IPS DF 6.9 (cell line): Measurements from ENCODE around the gene RPS17.
A peak's percentile ranks its signal among the peaks of the same experiment; 100 is the strongest.

Experiments
- DNase-seq: peaks from one replicate; pipeline ENCODE4 v3.0.0-alpha.2; 2013; ENCODE audit warnings: low read depth, low spot score
- H3K27ac ChIP-seq: one replicate; pipeline ENCODE4 v1.5.1; 2013; ENCODE audit warnings: low read length, control low read depth
- H3K27me3 ChIP-seq: 2 replicates; pipeline ENCODE4 v1.6.1; 2013; ENCODE audit warnings: mild to moderate bottlenecking, low read length; ENCODE audit not compliant: control insufficient read depth, insufficient read depth
- H3K36me3 ChIP-seq: 2 replicates; pipeline ENCODE4 v1.6.1; 2013; ENCODE audit warnings: low read length; ENCODE audit not compliant: control insufficient read depth, insufficient read depth
- H3K4me1 ChIP-seq: 2 replicates; pipeline ENCODE4 v1.6.1; 2013; ENCODE audit warnings: low read length; ENCODE audit not compliant: control insufficient read depth, insufficient read depth
- H3K4me3 ChIP-seq: 2 replicates; pipeline ENCODE4 v1.5.1; 2013; ENCODE audit warnings: mild to moderate bottlenecking, low read length
- H3K9me3 ChIP-seq: 2 replicates; pipeline ENCODE4 v1.6.1; 2013; ENCODE audit warnings: low read length, inconsistent platforms; ENCODE audit not compliant: control insufficient read depth, insufficient read depth
- WGBS: extraction: QIAGEN DNeasy Blood & Tissue Kit; methylation state at CpG from one replicate; pipeline ENCODE4 v1.1.7; 2013; ENCODE audit warnings: mixed read lengths, missing lambda C conversion rate; ENCODE audit not compliant: insufficient read length, insufficient coverage; 5-methylcytosine and 5-hydroxymethylcytosine counted together

Gene RPS17

GRCh38 chr15:82548700-82549099, 8.4 kb upstream of the RPS17 start:
- Histone ChIP-seq H3K36me3 (no peaks in the 10 kb centered on the region), H3K27me3 (no peaks in the 10 kb centered on the region), H3K4me3 (no peak overlapping the region), H3K27ac (no peak overlapping the region), H3K4me1 (peaks cover 2% of the 10 kb centered on the region; the same call in 1 of the 2 replicates), H3K9me3 (no peaks in the 10 kb centered on the region)
- DNase-seq: no peak
- WGBS: no CpG with 5 or more reads among the region's 2 CpGs

GRCh38 chr15:82545478-82545877, 5.2 kb upstream of the RPS17 start:
- WGBS: no CpG with 5 or more reads among the region's 6 CpGs
- no peaks in the 10 kb centered on the region for H3K9me3 ChIP-seq
- H3K4me3 ChIP-seq: no peak overlapping the region
- no peaks in the 10 kb centered on the region for H3K36me3 ChIP-seq
- DNase-seq: no peak
- no peak overlapping the region for H3K27ac ChIP-seq
- H3K4me1 ChIP-seq: peaks cover 7% of the 10 kb centered on the region
- no peaks in the 10 kb centered on the region for H3K27me3 ChIP-seq

DNA sequence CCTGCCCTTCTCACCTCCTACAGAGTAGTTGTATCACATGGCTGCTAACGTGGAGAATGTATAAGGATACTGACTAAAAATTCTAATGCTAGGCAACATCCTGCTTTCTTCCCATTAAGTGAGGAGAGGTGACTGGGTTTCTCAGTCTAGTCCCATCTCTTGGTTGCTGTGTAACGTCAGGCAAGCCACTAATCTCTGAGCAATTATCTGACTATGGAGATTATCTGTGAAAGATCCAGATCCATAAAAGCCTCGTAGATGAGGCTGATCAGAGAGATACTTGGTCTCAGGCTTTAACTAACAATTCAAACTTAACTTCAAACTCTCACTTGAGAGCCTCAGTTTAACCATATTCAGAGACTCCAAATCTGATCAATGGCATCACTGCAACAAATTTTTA, 4.7 kb upstream of the RPS17 start:
- H3K27ac ChIP-seq: no peak overlapping the region
- H3K4me1 ChIP-seq: peaks cover 7% of the 10 kb centered on the region
- H3K9me3 ChIP-seq: no peaks in the 10 kb centered on the region
- DNase-seq: no peak
- no CpG with 5 or more reads among the region's 3 CpGs for WGBS
- no peak overlapping the region for H3K4me3 ChIP-seq
- no peaks in the 10 kb centered on the region for H3K27me3 ChIP-seq
- H3K36me3 ChIP-seq: no peaks in the 10 kb centered on the region

GRCh38 chr15:82544431-82544830, 4.2 kb upstream of the RPS17 start:
- no peak for DNase-seq
- Histone ChIP-seq H3K4me3 (no peak overlapping the region), H3K9me3 (no peaks in the 10 kb centered on the region), H3K27ac (no peak overlapping the region), H3K4me1 (peaks cover 7% of the 10 kb centered on the region), H3K27me3 (no peaks in the 10 kb centered on the region), H3K36me3 (no peaks in the 10 kb centered on the region)
- WGBS: no CpG with 5 or more reads among the region's 9 CpGs

GRCh38 chr15:82543160-82543559, 2.9 kb upstream of the RPS17 start:
- Histone ChIP-seq H3K4me3 (no peak overlapping the region), H3K27ac (no peak overlapping the region), H3K9me3 (no peaks in the 10 kb centered on the region), H3K27me3 (no peaks in the 10 kb centered on the region), H3K36me3 (peaks cover 7% of the 10 kb centered on the region; the same call in 1 of the 2 replicates), H3K4me1 (peaks cover 8% of the 10 kb centered on the region)
- WGBS: no CpG with 5 or more reads among the region's 2 CpGs
- no peak for DNase-seq

DNA sequence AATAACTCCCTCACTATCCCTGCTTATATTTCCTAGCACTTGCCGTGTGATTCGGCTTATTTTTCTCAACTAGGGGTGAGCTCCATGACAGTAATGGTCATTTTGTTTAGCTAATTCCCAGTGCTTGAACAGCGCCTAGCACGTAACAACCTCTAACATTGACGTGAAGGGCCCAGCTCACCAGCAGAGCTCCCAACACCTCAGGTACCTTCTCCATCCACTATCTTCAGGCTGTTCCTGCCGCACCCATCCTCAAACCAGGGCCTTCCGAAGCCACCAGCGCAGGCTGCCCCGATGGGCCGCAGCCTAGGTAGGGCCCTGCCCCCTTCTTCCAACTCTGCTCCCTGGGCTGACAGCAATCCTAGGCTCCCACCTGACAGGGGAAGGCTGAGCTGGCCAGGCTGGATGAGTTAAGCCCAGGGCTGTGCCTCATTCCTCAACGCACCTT, 751 bp upstream of the RPS17 start:
- DNase-seq: no peak
- no CpG with 5 or more reads among the region's 11 CpGs for WGBS
- peaks cover 28% of the 10 kb centered on the region; the same call in 1 of the 2 replicates for H3K36me3 ChIP-seq

DNA sequence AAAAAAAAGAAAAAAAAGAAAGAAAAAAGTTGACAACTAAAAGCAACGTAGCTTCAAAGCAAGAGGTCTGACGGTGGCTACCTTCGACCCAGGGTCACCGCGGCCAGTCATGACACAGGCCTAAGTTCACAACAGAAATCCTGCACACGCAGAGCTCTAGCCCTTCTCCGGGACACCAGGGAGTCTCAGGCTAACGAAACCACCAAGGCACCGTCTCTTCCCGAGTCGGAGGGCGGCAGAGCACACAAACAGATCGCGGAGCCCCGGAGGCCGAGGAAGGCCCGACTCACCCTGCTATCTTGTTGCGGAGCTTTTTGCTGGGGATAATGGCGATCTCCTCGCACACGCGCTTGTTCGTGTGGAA, 584 bp downstream of the RPS17 start:
- Histone ChIP-seq H3K4me3 (peak overlapping the region; percentile 89), H3K9me3 (no peaks in the 10 kb centered on the region), H3K4me1 (peaks cover 8% of the 10 kb centered on the region), H3K36me3 (peaks cover 32% of the 10 kb centered on the region; the same call in 1 of the 2 replicates), H3K27ac (no peak overlapping the region), H3K27me3 (no peaks in the 10 kb centered on the region)
- no CpG with 5 or more reads among the region's 23 CpGs for WGBS
- DNase-seq: no peak

More for the DNA sequence above, 751 bp upstream of the RPS17 start:
- Histone ChIP-seq H3K27me3 (no peaks in the 10 kb centered on the region), H3K9me3 (no peaks in the 10 kb centered on the region), H3K4me3 (peak overlapping the region; percentile 89; the same call in 1 of the 2 replicates), H3K27ac (no peak overlapping the region), H3K4me1 (peaks cover 8% of the 10 kb centered on the region)

DNA sequence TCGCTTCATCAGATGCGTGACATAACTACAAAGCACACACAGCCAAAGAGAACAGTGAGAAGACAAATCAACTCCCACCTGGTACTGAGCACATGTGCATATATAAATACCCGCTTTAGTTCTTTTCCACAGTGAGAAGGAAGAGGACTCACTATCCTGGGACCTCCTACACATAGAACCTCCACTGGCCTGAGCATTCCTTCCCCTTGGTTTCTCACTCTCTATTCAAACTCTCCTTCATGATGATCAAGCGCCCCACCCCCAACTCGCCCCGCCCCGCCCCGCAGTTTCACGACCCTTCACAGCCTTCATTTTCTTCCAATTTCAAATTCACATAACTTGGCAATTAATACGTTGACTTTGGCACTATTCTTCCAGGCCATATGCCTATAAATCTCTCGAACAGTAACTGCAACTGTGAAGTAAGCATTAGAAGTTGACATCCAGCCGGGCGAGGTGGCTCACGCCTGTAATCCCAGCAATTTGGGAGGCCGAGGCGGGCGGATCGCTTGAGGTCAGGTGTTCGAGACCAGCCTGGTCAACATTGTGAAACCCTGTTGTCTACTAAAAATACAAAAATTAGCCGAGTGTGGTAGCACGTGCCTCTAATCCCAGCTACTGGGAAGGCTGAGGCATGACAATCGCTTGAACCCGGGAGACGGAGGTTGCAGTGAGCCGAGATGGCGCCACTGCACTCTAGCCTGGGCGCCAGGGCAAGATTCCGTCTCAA, 1.1 kb downstream of the RPS17 start:
- no peak for DNase-seq
- WGBS: no CpG with 5 or more reads among the region's 28 CpGs
- Histone ChIP-seq H3K4me3 (peak overlapping the region; percentile 89; the same call in 1 of the 2 replicates), H3K27ac (no peak overlapping the region), H3K9me3 (no peaks in the 10 kb centered on the region), H3K4me1 (peaks cover 7% of the 10 kb centered on the region; the same call in 1 of the 2 replicates), H3K36me3 (peaks cover 32% of the 10 kb centered on the region; the same call in 1 of the 2 replicates), H3K27me3 (no peaks in the 10 kb centered on the region)

DNA sequence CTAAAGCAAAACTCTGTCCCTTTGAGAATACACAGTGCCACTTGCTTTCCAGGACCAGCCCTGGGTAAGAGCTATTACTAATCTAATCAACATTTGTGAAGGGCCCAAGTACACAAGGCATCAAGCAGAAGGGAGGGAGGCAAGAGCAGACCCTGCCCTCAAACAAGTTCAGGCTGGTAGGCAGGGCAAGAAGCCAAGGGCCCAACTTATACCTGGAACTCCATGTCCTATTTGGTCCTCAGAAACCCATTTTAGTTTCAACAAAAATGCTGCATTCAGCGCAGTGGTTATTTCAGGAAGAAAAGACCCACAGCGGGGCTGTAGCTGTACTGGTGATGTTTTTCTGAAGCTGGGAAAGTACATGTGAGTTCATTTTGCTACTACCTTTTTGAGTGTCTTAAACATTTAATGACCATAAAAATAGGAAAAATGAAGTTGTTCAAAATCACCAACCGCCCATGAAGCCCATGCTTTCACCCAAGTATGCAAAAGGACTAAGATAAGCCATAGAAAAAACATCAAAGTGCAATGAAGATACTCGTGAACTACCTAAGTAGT, 2.8 kb downstream of the RPS17 start:
- no peaks in the 10 kb centered on the region for H3K27me3 ChIP-seq
- DNase-seq: no peak
- H3K9me3 ChIP-seq: no peaks in the 10 kb centered on the region
- peaks cover 35% of the 10 kb centered on the region; the same call in 1 of the 2 replicates for H3K36me3 ChIP-seq
- H3K27ac ChIP-seq: no peak overlapping the region
- WGBS: no CpG with 5 or more reads among the region's 4 CpGs
- H3K4me3 ChIP-seq: no peak overlapping the region
- peaks cover 3% of the 10 kb centered on the region; the same call in 1 of the 2 replicates for H3K4me1 ChIP-seq

GRCh38 chr15:82536409-82537350, 3.6 kb downstream of the RPS17 start:
- Histone ChIP-seq H3K4me1 (peaks cover 3% of the 10 kb centered on the region; the same call in 1 of the 2 replicates), H3K9me3 (no peaks in the 10 kb centered on the region), H3K27me3 (no peaks in the 10 kb centered on the region), H3K36me3 (peaks cover 35% of the 10 kb centered on the region; the same call in 1 of the 2 replicates), H3K27ac (no peak overlapping the region), H3K4me3 (no peak overlapping the region)
- DNase-seq: no peak
- WGBS: 100% methylated on average over 2 of the region's 11 CpGs
